SIG-M5 (cell line): ENCODE measurements around the gene STT3B.
"Not testable (repeated sequence)": the region's sequence is repeated elsewhere in the genome, so short reads cannot be mapped to it uniquely, and the experiment has no call there.

Experiments used
- DNase-seq: peaks from one replicate; lab custom pipeline; 2025; lab: John Stamatoyannopoulos, UW

The STT3B gene

GRCh38 chr3:31532587-31533168 lies at the start of gene STT3B:
TSS of gene STT3B (plus strand) at chr3:31532925. CDS start at chr3:31532999, 74 bp downstream.
- DNase-seq: no peak

GRCh38 chr3:31483776-31484175 lies 48.9 kb upstream of the STT3B start:
- no peak for DNase-seq

GRCh38 chr3:31485196-31485595 lies 47.5 kb upstream of the STT3B start:
- DNase-seq: no peak

GRCh38 chr3:31486865-31487533 lies 45.7 kb upstream of the STT3B start:
- DNase-seq: no peak

GRCh38 chr3:31488475-31489017 lies 44.2 kb upstream of the STT3B start:
- DNase-seq: no peak

GRCh38 chr3:31490502-31490901 lies 42.2 kb upstream of the STT3B start:
- DNase-seq: no peak

GRCh38 chr3:31491660-31492059 lies 41.1 kb upstream of the STT3B start:
- DNase-seq: no peak

GRCh38 chr3:31493149-31493548 lies 39.6 kb upstream of the STT3B start:
- DNase-seq: no peak

GRCh38 chr3:31495971-31496665 lies 36.6 kb upstream of the STT3B start:
- DNase-seq: no peak

- DNase-seq: no peak
These were observed 33.9 kb upstream of the STT3B start for GRCh38 chr3:31498791-31499190.

- no peak for DNase-seq
These were observed 33.4 kb upstream of the STT3B start for GRCh38 chr3:31499281-31499680.

- no peak for DNase-seq
These were observed 29.9 kb upstream of the STT3B start for GRCh38 chr3:31502803-31503221.

- DNase-seq: no peak
These were observed 29.3 kb upstream of the STT3B start for GRCh38 chr3:31503456-31503855.

GRCh38 chr3:31504230-31504629 lies 28.5 kb upstream of the STT3B start:
- DNase-seq: no peak

- DNase-seq: no peak
These were observed 27.2 kb upstream of the STT3B start for GRCh38 chr3:31505371-31506048.

GRCh38 chr3:31506515-31506914 lies 26.2 kb upstream of the STT3B start:
- not testable (repeated sequence) for DNase-seq

- no peak for DNase-seq
These were observed 24.1 kb upstream of the STT3B start for GRCh38 chr3:31508452-31509146.

- DNase-seq: no peak
These were observed 23.5 kb upstream of the STT3B start for GRCh38 chr3:31509147-31509728.

- no peak for DNase-seq
These were observed 18.2 kb upstream of the STT3B start for GRCh38 chr3:31514570-31514969.

GRCh38 chr3:31515486-31516284 lies 17.0 kb upstream of the STT3B start:
- DNase-seq: no peak

GRCh38 chr3:31516757-31517156 lies 16.0 kb upstream of the STT3B start:
- DNase-seq: no peak
